ENCODE data around the gene MGMT. TPM values are rescaled to one million over a fixed set of nuclear protein-coding genes. Genes with fewer than 3 reads are reported as not detected.

Gene MGMT
- total and polyA plus RNA-seq, 2 of the 4 experiments (the other 2 are of a cell fraction): 11.5 to 17.8 TPM

DNA sequence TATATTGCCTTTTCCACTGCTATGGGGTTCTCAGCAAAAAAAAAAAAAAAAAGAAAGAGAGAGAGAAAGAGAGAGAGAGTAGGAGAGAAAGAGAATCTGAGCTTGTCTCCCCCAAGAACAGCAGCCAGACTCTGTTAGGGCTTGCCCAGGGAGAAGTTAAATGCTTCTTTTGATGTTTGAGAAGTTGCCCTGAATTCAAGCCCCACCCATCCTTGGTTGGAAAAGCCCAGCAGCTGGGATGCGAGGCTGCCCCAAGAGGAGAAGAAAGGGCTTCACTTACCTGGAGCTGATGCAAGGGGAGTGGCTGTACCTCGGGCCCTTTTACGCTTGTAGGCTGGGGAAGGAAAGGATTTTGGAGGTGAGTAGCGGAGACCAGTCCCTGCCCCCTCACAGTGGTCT, 20.9 kb upstream of the MGMT start:
- H2AK5ac ChIP-seq (ENCODE audit: low read depth, low read length): no peak overlapping the region
- ChIA-PET CTCF (interaction anchor here (0.6 kb wide), 1 partner anchor 9 kb away, joined by 3 read pairs; no protein-coding TSS in a partner anchor), POLR2A (ENCODE audit: unreplicated experiment) (no interaction called here)
- no peak overlapping the region for H2BK20ac ChIP-seq (ENCODE audit: low read depth, low read length)
- no peaks in the 10 kb centered on the region for H3K4me1 ChIP-seq (ENCODE audit: control insufficient read depth, insufficient read depth, low read length)
- peaks cover 4% of the 10 kb centered on the region; the same call in 1 of the 2 replicates for H3K9me3 ChIP-seq (ENCODE audit: control insufficient read depth, insufficient read depth, low read length)
- intact Hi-C loops (cut with micrococcal nuclease): no loop called here
- no peaks in the 10 kb centered on the region for H3K79me1 ChIP-seq (ENCODE audit: low read depth in 1 of 2, low read length in 2 of 2)
- WGBS, 2 experiments (ENCODE audit: extremely low coverage in 2 of 2, insufficient read length in 1 of 2): no CpG with 5 or more reads among the region's 4 CpGs
- no peak overlapping the region for H2AFZ ChIP-seq (replicated peaks; ENCODE audit: low read length, poor library complexity)
- no peak overlapping the region for H3K14ac ChIP-seq (replicated peaks; ENCODE audit: low read depth, low read length)
- no peak overlapping the region for H3K9ac ChIP-seq (ENCODE audit: low read depth, low read length)
- no peak overlapping the region for H3K4me2 ChIP-seq (ENCODE audit: low read depth, low read length)
- in situ Hi-C loops (cut with MboI; ENCODE audit: low sequenced_read_pairs): no loop called here
- DNase-seq (no peak), ATAC-seq (ENCODE audit: low read depth) (no peak)
- H3K4me3 ChIP-seq (ENCODE audit: insufficient read depth, low read depth, low read length): no peak overlapping the region
- no peak overlapping the region for H3K23ac ChIP-seq (ENCODE audit: low read depth, low read length)
- no peak overlapping the region for H4K8ac ChIP-seq (ENCODE audit: low read depth in 2 of 2, low read length in 2 of 2)
- H2BK120ac ChIP-seq (ENCODE audit: low read depth, low read length): no peak overlapping the region
- H3K56ac ChIP-seq (ENCODE audit: extremely low read depth, insufficient read depth, low read length): no peak overlapping the region
- H3K9me1 ChIP-seq (ENCODE audit: insufficient read depth, low read length): no peaks in the 10 kb centered on the region
- H3K4ac ChIP-seq (ENCODE audit: low read depth, low read length): no peak overlapping the region
- no peaks in the 10 kb centered on the region for H3K27me3 ChIP-seq (ENCODE audit: control insufficient read depth, insufficient read depth, low read length)
- no TSS peak for BruUV-seq (replicated peaks)
- H2BK5ac ChIP-seq (ENCODE audit: low read depth, low read length, poor library complexity, severe bottlenecking): no peak overlapping the region
- no peak overlapping the region for H2AK9ac ChIP-seq (replicated peaks; ENCODE audit: low read depth, low read length, poor library complexity)
- H3K27ac ChIP-seq (ENCODE audit: insufficient read depth, low read length): no peak overlapping the region
- H4K5ac ChIP-seq (ENCODE audit: low read depth, low read length): no peak overlapping the region
- H3K36me3 ChIP-seq (ENCODE audit: control insufficient read depth, insufficient read depth, low read length): no peaks in the 10 kb centered on the region
- no peak overlapping the region for H4K91ac ChIP-seq (ENCODE audit: insufficient read depth, low read depth, low read length)
- TF ChIP-seq RAD21 (IDR thresholded peaks at IDR 0.05; ENCODE audit: low read length): no peak
- TF ChIP-seq FOS (IDR thresholded peaks at IDR 0.05; ENCODE audit: low read depth, low read length): no peak
- no peak for TF ChIP-seq CEBPB (IDR thresholded peaks at IDR 0.05; ENCODE audit: low read depth, low read length)
- no peak for TF ChIP-seq MXI1 (IDR thresholded peaks at IDR 0.05; ENCODE audit: borderline replicate concordance, low read depth, low read length)
- TF ChIP-seq RCOR1 (IDR thresholded peaks at IDR 0.05; ENCODE audit: insufficient replicate concordance, low read length): no peak
- TF ChIP-seq SMC3 (IDR thresholded peaks at IDR 0.05; ENCODE audit: low read depth, low read length): no peak
- TF ChIP-seq RFX5 (IDR thresholded peaks at IDR 0.05; ENCODE audit: low read depth, low read length): no peak
- TF ChIP-seq BHLHE40 (IDR thresholded peaks at IDR 0.05; ENCODE audit: low read depth, low read length): no peak
- TF ChIP-seq USF2 (IDR thresholded peaks at IDR 0.05; ENCODE audit: low read depth, low read length): no peak
- TF ChIP-seq NFE2L2 (IDR thresholded peaks at IDR 0.05; ENCODE audit: low read depth, low read length): no peak
- no peak for TF ChIP-seq ELK1 (IDR thresholded peaks at IDR 0.05; ENCODE audit: borderline replicate concordance, low read depth, low read length)
- no peak for TF ChIP-seq POLR2A (IDR thresholded peaks at IDR 0.05; ENCODE audit: low read depth, low read length)
- TF ChIP-seq, protein P1, sequence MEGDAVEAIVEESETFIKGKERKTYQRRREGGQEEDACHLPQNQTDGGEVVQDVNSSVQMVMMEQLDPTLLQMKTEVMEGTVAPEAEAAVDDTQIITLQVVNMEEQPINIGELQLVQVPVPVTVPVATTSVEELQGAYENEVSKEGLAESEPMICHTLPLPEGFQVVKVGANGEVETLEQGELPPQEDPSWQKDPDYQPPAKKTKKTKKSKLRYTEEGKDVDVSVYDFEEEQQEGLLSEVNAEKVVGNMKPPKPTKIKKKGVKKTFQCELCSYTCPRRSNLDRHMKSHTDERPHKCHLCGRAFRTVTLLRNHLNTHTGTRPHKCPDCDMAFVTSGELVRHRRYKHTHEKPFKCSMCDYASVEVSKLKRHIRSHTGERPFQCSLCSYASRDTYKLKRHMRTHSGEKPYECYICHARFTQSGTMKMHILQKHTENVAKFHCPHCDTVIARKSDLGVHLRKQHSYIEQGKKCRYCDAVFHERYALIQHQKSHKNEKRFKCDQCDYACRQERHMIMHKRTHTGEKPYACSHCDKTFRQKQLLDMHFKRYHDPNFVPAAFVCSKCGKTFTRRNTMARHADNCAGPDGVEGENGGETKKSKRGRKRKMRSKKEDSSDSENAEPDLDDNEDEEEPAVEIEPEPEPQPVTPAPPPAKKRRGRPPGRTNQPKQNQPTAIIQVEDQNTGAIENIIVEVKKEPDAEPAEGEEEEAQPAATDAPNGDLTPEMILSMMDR (conservative IDR thresholded peaks at IDR 0.05; ENCODE audit: low read depth, low read length): no peak
- no peak for TF ChIP-seq MAZ (IDR thresholded peaks at IDR 0.05; ENCODE audit: borderline replicate concordance, low read depth, low read length)
- no peak for TF ChIP-seq MAFK (IDR thresholded peaks at IDR 0.05; ENCODE audit: low read depth, low read length)
- no peak for TF ChIP-seq CHD1 (IDR thresholded peaks at IDR 0.05; ENCODE audit: low read depth, low read length)
- no peaks in the 10 kb centered on the region for H4K20me1 ChIP-seq (ENCODE audit: insufficient read depth, low read length)
- no peak overlapping the region for H3K18ac ChIP-seq (ENCODE audit: low read depth, low read length)
- H2BK15ac ChIP-seq (ENCODE audit: low read depth, low read length): no peak overlapping the region
- dilution Hi-C loops (cut with HindIII; ENCODE audit: low sequenced_read_pairs, unreplicated experiment): no loop called here

Data from IMR-90 (cell line).